ENCODE results near the gene GJB4.
"Not testable (repeated sequence)": the region's sequence is repeated elsewhere in the genome, so short reads cannot be mapped to it uniquely, and the experiment has no call there.

Gene GJB4

GRCh38 chr1:34746785-34747637, 12.5 kb upstream of the GJB4 start:
- no peak for DNase-seq (ENCODE audit: low read depth in 2 of 2, low spot score in 1 of 2)

DNA sequence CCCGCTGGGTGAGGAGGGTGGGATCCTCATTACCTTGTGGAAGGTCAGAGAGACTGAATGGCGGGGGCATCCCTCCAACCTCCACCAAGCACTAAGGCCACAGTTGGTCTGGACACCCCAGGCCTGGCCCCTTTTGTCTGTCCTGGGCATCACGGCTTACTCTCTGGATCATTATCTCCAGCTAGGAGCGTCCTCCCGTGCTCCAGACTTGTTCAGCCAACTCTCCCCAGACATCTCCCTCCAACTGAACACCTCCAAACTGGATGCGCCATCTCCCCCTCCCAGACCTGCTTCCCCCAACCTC, 11.9 kb upstream of the GJB4 start:
- no peak for DNase-seq (ENCODE audit: low read depth in 2 of 2, low spot score in 1 of 2)

GRCh38 chr1:34749992-34750391, 9.5 kb upstream of the GJB4 start:
- no peak for DNase-seq (ENCODE audit: low read depth in 2 of 2, low spot score in 1 of 2)

DNA sequence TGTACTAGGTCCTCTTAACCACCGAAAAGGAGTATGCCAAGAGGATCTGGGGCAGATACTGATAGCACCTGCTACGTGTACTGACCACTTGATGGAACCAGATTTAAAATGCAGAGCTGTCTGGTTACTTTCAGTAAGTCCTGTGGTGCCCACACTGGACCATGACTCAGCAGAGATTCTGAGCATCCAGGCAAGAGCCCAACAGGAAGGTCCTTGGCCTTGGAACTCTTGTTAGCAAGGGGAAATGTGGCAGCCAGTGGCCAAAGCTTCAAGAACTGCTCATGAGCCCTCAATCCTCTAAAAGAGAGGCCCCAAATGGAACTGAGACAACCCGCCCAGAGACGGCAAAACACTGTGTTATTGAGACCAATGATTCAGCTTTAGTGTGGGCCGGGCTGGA, 8.9 kb upstream of the GJB4 start:
- no peak for DNase-seq (ENCODE audit: low read depth in 2 of 2, low spot score in 1 of 2)

GRCh38 chr1:34753163-34753562, 6.4 kb upstream of the GJB4 start:
- DNase-seq (ENCODE audit: low read depth in 2 of 2, low spot score in 1 of 2) = no peak

DNA sequence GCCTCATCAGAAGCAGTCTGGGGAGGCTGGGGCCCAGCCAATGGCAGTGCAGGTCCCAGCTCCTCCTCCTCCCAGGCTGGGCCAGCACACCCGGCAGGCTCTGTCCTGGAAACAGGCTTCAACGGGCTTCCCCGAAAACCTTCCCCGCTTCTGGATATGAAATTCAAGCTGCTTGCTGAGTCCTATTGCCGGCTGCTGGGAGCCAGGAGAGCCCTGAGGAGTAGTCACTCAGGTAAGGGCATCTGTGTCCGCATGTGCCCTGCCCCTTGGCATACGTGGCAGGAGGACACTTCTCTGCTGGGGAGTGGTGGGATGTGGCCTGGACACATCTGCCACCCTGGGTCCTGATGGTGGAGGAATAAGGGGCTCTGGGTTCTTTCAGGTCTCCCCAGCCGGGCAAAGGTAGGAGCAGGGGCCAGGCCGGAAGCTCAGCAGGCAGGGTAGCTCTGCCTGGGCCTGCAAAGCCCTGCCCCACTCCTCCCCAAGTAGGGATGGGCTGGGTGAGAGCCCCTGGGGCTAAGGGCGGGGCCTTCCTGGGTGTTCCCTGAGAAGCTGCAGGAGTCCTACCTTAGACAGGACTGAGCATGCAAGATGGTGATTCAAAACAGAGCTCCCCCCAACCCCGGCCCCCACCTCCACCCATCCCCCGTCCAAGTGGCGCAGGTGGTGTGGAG, 4.4 kb upstream of the GJB4 start, which contains the start of gene GJB5:
Gene GJB5, plus strand, starts transcription at position 84 of the 674 bp plus-strand sequence. CDS start 2,284 bp downstream, outside the sequence.
- DNase-seq (ENCODE audit: low read depth in 2 of 2, low spot score in 1 of 2) = no peak

DNA sequence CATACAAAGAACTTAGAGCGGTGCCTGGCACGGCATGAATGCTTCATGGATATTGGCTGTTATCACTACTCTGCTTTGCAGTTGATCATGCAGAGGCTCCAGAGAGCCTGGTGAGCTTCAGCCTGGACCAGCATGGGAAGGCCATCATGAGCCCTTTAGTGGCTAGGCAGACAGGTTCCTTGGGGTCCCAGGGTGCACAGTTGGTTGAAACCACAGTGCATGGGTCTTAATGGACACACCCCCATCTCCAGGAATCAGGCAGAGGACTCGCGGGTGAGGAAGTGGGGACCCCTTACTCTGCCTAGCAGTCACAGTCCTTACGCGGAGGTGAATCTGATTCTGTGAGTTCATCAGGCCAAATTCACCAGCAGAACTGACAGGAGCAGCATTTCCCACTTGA, 3.6 kb upstream of the GJB4 start:
- DNase-seq (ENCODE audit: low read depth in 2 of 2, low spot score in 1 of 2) = no peak

DNA sequence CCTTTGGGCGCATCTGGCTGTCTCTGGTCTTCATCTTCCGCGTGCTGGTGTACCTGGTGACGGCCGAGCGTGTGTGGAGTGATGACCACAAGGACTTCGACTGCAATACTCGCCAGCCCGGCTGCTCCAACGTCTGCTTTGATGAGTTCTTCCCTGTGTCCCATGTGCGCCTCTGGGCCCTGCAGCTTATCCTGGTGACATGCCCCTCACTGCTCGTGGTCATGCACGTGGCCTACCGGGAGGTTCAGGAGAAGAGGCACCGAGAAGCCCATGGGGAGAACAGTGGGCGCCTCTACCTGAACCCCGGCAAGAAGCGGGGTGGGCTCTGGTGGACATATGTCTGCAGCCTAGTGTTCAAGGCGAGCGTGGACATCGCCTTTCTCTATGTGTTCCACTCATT, 2.2 kb upstream of the GJB4 start:
- no peak for DNase-seq (ENCODE audit: low read depth in 2 of 2, low spot score in 1 of 2)

DNA sequence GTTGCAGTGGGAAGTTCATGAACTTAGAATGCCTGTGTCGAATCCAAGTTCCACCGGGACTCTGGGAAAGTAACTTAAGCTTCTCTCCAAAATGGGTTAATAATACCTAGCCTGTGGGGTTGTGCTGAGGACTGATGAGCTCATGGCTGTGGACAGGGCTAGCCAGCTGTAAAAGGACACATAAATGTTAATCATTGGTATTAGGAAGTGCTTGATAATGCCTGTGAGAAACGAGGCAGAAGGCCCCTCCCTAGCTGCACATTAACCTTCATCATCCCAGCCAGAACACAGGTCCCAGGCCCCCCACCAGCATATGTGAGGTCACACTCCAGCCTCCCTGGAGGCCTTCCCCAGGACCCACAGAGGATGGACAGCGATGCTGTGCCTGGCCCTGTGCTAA, 789 bp upstream of the GJB4 start:
- DNase-seq (ENCODE audit: low read depth in 2 of 2, low spot score in 1 of 2) = no peak

GRCh38 chr1:34761176-34761761, 1.7 kb downstream of the GJB4 start:
- DNase-seq (ENCODE audit: low read depth in 2 of 2, low spot score in 1 of 2) = no peak

DNA sequence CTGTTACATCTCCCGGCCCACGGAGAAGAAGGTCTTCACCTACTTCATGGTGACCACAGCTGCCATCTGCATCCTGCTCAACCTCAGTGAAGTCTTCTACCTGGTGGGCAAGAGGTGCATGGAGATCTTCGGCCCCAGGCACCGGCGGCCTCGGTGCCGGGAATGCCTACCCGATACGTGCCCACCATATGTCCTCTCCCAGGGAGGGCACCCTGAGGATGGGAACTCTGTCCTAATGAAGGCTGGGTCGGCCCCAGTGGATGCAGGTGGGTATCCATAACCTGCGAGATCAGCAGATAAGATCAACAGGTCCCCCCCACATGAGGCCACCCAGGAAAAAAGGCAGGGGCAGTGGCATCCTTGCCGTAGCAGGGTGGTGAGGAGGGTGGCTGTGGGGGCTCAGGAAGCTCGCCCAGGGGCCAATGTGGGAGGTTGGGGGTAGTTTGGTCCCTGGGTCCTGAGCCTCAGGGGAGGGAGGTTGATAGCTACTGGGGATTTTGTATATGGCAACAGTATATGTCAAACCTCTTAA, 2.3 kb downstream of the GJB4 start:
- no peak for DNase-seq (ENCODE audit: low read depth in 2 of 2, low spot score in 1 of 2)

- DNase-seq (ENCODE audit: low read depth in 2 of 2, low spot score in 1 of 2) = no peak
Observed at GRCh38 chr1:34762474-34763141, 3.1 kb downstream of the GJB4 start.

DNA sequence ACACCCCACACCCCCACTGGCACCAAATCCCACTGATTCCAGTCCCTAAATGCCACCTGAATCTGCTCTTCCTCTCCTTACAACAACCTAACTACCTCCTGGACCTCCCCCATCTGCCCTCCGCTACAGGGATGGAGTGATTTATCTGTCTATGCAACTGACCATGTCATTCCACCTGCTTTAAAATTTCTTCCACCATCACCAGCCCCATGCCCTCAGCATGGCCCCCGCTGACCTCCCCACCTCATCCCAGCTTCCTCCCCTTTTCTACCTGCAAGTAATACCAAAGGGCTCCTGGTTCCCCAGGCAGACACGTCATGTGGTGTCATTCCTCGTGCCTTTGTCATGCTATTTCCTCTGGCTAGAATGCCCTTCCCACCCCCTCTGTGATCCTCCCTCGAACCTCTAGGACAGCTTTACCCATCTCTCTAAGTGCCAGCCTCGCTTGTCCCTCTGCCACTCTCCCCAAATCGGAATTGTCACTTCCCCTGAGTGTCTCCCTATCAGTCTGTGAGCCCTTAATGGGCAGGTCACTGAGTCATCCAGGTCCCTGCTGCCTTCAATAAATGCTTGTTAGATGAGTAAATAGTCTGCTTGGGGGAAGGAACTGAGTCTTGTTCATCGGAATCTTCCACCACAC, 3.7 kb downstream of the GJB4 start:
- no peak for DNase-seq (ENCODE audit: low read depth in 2 of 2, low spot score in 1 of 2)

DNA sequence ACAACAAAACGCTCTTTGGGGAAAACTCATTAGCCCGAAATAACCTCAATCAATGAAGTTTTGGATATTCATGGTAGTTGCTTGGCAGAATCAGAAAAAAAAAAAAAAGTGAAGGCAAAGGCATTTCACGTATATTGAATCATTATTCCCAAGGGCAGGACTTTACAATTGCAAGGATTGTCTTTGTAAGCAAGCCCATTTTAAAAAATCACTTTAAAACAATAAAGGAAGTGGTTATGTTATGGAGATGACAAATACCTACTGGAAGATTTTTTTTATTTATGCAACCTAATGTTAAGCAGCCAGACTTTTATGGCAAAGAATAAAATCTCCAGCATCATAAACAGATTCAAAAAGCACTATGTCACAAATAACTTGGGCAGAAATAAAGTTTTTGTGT, 9.3 kb downstream of the GJB4 start:
- no peak for DNase-seq (ENCODE audit: low read depth in 2 of 2, low spot score in 1 of 2)

GRCh38 chr1:34770891-34771504, 11.5 kb downstream of the GJB4 start:
- no peak for DNase-seq (ENCODE audit: low read depth in 2 of 2, low spot score in 1 of 2)

DNA sequence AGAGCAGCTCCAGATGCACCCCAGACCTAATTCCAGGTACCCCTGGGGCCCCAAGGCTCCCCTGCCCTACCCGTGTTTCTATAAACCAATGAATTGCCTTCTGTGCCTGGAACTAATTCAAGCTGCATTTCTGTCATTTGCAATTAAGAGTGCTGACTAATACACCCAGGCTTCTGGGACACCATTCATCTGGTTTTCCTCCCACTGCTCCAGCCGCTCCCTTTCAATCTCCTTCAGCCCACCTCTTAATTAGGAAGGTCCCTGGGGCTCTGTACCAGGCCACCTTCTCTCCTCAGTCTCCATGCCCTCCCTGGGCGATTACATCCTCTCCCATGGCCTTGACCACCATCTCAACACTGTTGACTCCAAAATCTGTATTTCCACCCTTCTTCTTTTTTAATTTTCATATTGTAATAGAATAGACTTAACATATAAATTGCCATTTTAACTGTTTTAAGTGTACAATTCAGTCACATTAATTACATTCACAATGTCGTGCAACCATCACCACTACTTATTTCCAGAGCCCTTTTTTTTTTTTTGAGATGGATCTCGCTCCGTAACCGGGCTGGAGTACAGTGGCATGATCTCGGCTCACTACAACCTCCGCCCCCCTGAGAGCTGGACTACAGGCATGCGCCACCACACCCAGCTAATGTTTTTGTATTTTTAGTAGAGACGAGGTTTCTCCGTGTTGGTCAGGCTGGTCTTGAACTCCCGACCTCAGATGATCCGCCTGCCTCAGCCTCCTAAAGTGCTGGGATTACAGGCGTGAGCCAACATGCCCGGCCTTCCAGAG, 12.2 kb downstream of the GJB4 start:
- DNase-seq (ENCODE audit: low read depth in 2 of 2, low spot score in 1 of 2) = no peak

DNA sequence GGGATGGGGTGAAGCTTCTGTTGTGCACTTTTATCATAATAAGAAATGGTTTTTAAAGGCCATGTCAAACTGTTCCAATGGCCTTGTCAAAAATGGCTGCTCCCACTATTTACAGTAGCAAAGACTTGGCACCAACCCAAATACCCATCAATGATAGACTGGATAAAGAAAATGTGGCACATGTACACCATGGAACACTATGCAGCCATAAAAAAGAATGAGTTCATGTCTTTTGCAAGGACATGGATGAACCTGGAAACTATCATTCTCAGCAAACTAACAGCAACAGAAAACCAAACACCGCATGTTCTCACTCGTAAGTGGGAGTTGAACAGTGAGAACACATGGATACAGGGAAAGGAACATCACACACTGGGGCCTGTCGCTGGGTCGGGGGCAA, 13.6 kb downstream of the GJB4 start:
- DNase-seq (ENCODE audit: low read depth in 2 of 2, low spot score in 1 of 2) = not testable (repeated sequence)

- no peak for DNase-seq (ENCODE audit: low read depth in 2 of 2, low spot score in 1 of 2)
Observed at GRCh38 chr1:34774957-34775356, 15.4 kb downstream of the GJB4 start.

DNA sequence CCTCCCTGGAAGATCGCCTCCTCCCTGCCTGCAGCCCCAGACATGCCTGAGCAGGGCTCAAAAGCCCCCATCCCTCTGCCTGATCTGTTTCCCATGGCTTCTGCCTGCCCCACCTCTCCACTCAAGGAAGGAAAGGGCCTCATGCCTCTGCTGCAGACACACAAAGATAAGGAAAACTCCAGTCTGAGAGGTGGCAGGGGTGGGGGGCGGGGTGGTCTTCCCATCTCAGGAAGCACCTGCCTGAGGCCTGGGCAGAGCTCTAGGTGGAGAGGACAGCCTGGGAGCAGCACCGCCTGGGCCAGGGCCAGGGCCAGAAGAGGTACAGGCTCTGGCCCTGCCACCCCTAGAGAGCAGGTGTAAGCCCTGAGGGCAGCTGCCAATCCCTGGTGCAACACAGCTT, 17.4 kb downstream of the GJB4 start:
- DNase-seq (ENCODE audit: low read depth in 2 of 2, low spot score in 1 of 2) = no peak

Data from stimulated activated CD8-positive, alpha-beta memory T cell treated with anti-CD3 and anti-CD28 coated beads, Interleukin-4, amount 100 ng/mL, for 1 hour (primary cell).